Thyroid gland (tissue), 4 donors: ENCODE results near the gene ZNF462. TPM values are rescaled to one million over a fixed set of nuclear protein-coding genes. Genes with fewer than 3 reads are reported as not detected.
A peak's percentile ranks its signal among the peaks of the same experiment; 100 is the strongest.

Experiments used
- DNase-seq, 2 donors: peaks; one replicate each; pipeline ENCODE4 v3.0.0-alpha.2; 2019
- H3K27ac ChIP-seq, 3 donors: fragments of 200-600 bp; sonication (generic); 1 replicate in 2 of 3; 2 replicates in 1 of 3; pipeline ENCODE4 v1.5.1; 2016 to 2019; ENCODE audit warnings: mild to moderate bottlenecking in 1 of 3, moderate library complexity in 1 of 3
- H3K27me3 ChIP-seq: fragments of 200-600 bp; sonication (generic); one replicate; pipeline ENCODE4 v1.5.1; 2019
- H3K36me3 ChIP-seq, 2 donors: fragments of 200-600 bp; sonication (generic); one replicate each; pipeline ENCODE4 v1.5.1; 2016 to 2019
- H3K4me1 ChIP-seq, 2 donors: fragments of 200-600 bp; sonication (generic); one replicate each; pipeline ENCODE4 v1.5.1; 2017 to 2019
- H3K4me3 ChIP-seq, 3 donors: fragments of 200-600 bp; sonication (generic); replicated peaks in 1 of 3; 1 replicate in 2 of 3; 2 replicates in 1 of 3; pipeline ENCODE4 v1.5.1; 2016; ENCODE audit warnings: mild to moderate bottlenecking in 1 of 3
- H3K9me3 ChIP-seq: fragments of 200-600 bp; sonication (generic); one replicate; pipeline ENCODE4 v1.5.1; 2017
- CTCF ChIP-seq, 6 experiments: fragments of 200-600 bp in 3 of 6; fragments of 450-650 bp in 3 of 6; sonication (generic) in 3 of 6; IDR thresholded peaks; one replicate each; pipeline ENCODE4 v1.5.1; 2016 to 2019; ENCODE audit warnings: antibody characterized with exemption in 6 of 6, mild to moderate bottlenecking in 2 of 6, inconsistent platforms in 1 of 6, moderate library complexity in 1 of 6
- POLR2A ChIP-seq, 2 donors: fragments of 450-650 bp; IDR thresholded peaks; one replicate each; pipeline ENCODE4 v1.6.1; 2017; ENCODE audit warnings: antibody characterized with exemption in 2 of 2, mild to moderate bottlenecking in 2 of 2, moderate library complexity in 1 of 2
- WGBS, 2 donors: methylation state at CpG; one replicate each; pipeline ENCODE4 v1.1.5; 2017; 5-methylcytosine and 5-hydroxymethylcytosine counted together
- intact Hi-C: fragments of 100-400 bp; cut with DNase I; formaldehyde crosslinking; loops from one replicate; pipeline ENCODE4 v1.15.1; 2023
- total RNA-seq, 4 donors: library from RNA; depleted of rRNA; stranded (reverse); fragments of >200 nt; gene quantifications; one replicate each; pipeline ENCODE4 v1.2.3, GENCODE V29; 2016

ZNF462 gene
- total RNA-seq, 4 donors from 2014 or later: 33.3 to 60.4 (median 46.3) TPM

- DNase-seq: no peak
- 83 to 89% methylated on average over 3 of the region's 3 CpGs for WGBS, 2 donors
- no peaks in the 10 kb centered on the region for H3K27me3 ChIP-seq
- H3K27ac ChIP-seq: no peak overlapping the region
- peaks cover 6% of the 10 kb centered on the region in 2 donors for H3K4me1 ChIP-seq
- intact Hi-C loops: no loop called here
- TF ChIP-seq POLR2A (IDR thresholded peaks at IDR 0.05) (no peak), CTCF (IDR thresholded peaks at IDR 0.05) (no peak)
- no peak overlapping the region for H3K4me3 ChIP-seq
- H3K9me3 ChIP-seq: no peaks in the 10 kb centered on the region
- H3K36me3 ChIP-seq: no peaks in the 10 kb centered on the region
Measured at GRCh38 chr9:106828070-106828469, 34.9 kb upstream of the ZNF462 start.

GRCh38 chr9:106828965-106829364 is 34.0 kb upstream of the ZNF462 start:
- no peak for TF ChIP-seq CTCF (IDR thresholded peaks at IDR 0.05)
- TF ChIP-seq POLR2A (IDR thresholded peaks at IDR 0.05): no peak
- H3K27ac ChIP-seq: no peak overlapping the region
- no peak for DNase-seq
- intact Hi-C loops: no loop called here
- no peaks in the 10 kb centered on the region for H3K27me3 ChIP-seq
- H3K4me1 ChIP-seq: peaks cover 6% of the 10 kb centered on the region in 2 donors
- H3K9me3 ChIP-seq: no peaks in the 10 kb centered on the region
- no peak overlapping the region for H3K4me3 ChIP-seq
- no peaks in the 10 kb centered on the region for H3K36me3 ChIP-seq

GRCh38 chr9:106829666-106830408 is 33.1 kb upstream of the ZNF462 start:
- Histone ChIP-seq H3K4me3 (no peak overlapping the region), H3K4me1 (peaks cover 6% of the 10 kb centered on the region in 2 donors), H3K27me3 (no peaks in the 10 kb centered on the region), H3K9me3 (no peaks in the 10 kb centered on the region), H3K27ac (peak overlapping the region in 1 of 3 donors; percentile 14), H3K36me3 (no peaks in the 10 kb centered on the region)
- no peak for TF ChIP-seq POLR2A (IDR thresholded peaks at IDR 0.05)
- no peak for TF ChIP-seq CTCF (IDR thresholded peaks at IDR 0.05)
- intact Hi-C loops: no loop called here
- no peak for DNase-seq
- 72 to 78% methylated on average over 2 of the region's 2 CpGs for WGBS, 2 donors

- H3K9me3 ChIP-seq: no peaks in the 10 kb centered on the region
- 33 to 43% methylated on average over 4 of the region's 4 CpGs for WGBS, 2 donors
- peak; percentile 3 to 38 for DNase-seq
- no peaks in the 10 kb centered on the region for H3K27me3 ChIP-seq
- peaks cover 6% of the 10 kb centered on the region in 2 donors for H3K4me1 ChIP-seq
- TF ChIP-seq POLR2A (IDR thresholded peaks at IDR 0.05) (no peak), CTCF (IDR thresholded peaks at IDR 0.05) (no peak)
- no peak overlapping the region for H3K4me3 ChIP-seq
- intact Hi-C loops: no loop called here
- no peaks in the 10 kb centered on the region for H3K36me3 ChIP-seq
- H3K27ac ChIP-seq: peak overlapping the region in 1 of 3 donors; percentile 14
Measured at GRCh38 chr9:106830527-106831150, 32.3 kb upstream of the ZNF462 start.

- no peak for TF ChIP-seq POLR2A (IDR thresholded peaks at IDR 0.05)
- no peak for TF ChIP-seq CTCF (IDR thresholded peaks at IDR 0.05)
- intact Hi-C loops: no loop called here
Measured at GRCh38 chr9:106834888-106835287, 28.1 kb upstream of the ZNF462 start.

More at GRCh38 chr9:106834888-106835287, 28.1 kb upstream of the ZNF462 start:
- no peak overlapping the region for H3K4me3 ChIP-seq
- H3K27me3 ChIP-seq: no peaks in the 10 kb centered on the region
- peaks cover 4% of the 10 kb centered on the region in 2 donors for H3K4me1 ChIP-seq
- H3K9me3 ChIP-seq: no peaks in the 10 kb centered on the region
- H3K27ac ChIP-seq: no peak overlapping the region
- DNase-seq: no peak
- H3K36me3 ChIP-seq: no peaks in the 10 kb centered on the region
